Liver (tissue), 9 donors: ENCODE measurements around the gene KIRREL3. TPM values are rescaled to one million over a fixed set of nuclear protein-coding genes. Genes with fewer than 3 reads are reported as not detected.

Source experiments
- DNase-seq: peaks from one replicate; pipeline ENCODE4 v3.0.0-alpha.2; 2017; ENCODE audit warnings: low spot score
- H3K27ac ChIP-seq, 2 donors: one replicate each; pipeline ENCODE4 v1.7.0; 2013; ENCODE audit warnings: inconsistent platforms in 2 of 2, low read length in 2 of 2, control low read depth in 1 of 2, low read depth in 1 of 2, mild to moderate bottlenecking in 1 of 2
- H3K27me3 ChIP-seq, 4 donors: one replicate each; pipeline versions ENCODE4 v1.6.1 to v1.7.0; 2013; ENCODE audit warnings: low read length in 3 of 4, inconsistent platforms in 1 of 4, mild to moderate bottlenecking in 1 of 4, moderate library complexity in 1 of 4; ENCODE audit not compliant: control insufficient read depth in 4 of 4, insufficient read depth in 4 of 4
- H3K36me3 ChIP-seq, 4 donors: one replicate each; pipeline versions ENCODE4 v1.6.1 to v1.7.0; 2013; ENCODE audit warnings: low read length in 3 of 4, mild to moderate bottlenecking in 3 of 4, low read depth in 1 of 4, moderate library complexity in 1 of 4; ENCODE audit not compliant: control insufficient read depth in 4 of 4, insufficient read depth in 3 of 4
- H3K4me1 ChIP-seq, 4 donors: one replicate each; pipeline versions ENCODE4 v1.6.1 to v1.7.0; 2013; ENCODE audit warnings: low read length in 3 of 4, mild to moderate bottlenecking in 3 of 4, moderate library complexity in 1 of 4; ENCODE audit not compliant: control insufficient read depth in 4 of 4, insufficient read depth in 4 of 4
- H3K4me3 ChIP-seq, 3 donors: one replicate each; pipeline versions ENCODE4 v1.6.1 to v1.7.0; 2013; ENCODE audit warnings: low read length in 3 of 3, control low read depth in 1 of 3, low read depth in 1 of 3, mild to moderate bottlenecking in 1 of 3
- H3K9ac ChIP-seq, 2 donors: one replicate each; pipeline ENCODE4 v1.7.0; 2013; ENCODE audit warnings: low read length in 2 of 2, mild to moderate bottlenecking in 2 of 2, moderate library complexity in 2 of 2, control low read depth in 1 of 2, low read depth in 1 of 2
- H3K9me3 ChIP-seq, 4 donors: one replicate each; pipeline versions ENCODE4 v1.6.1 to v1.7.0; 2013; ENCODE audit warnings: low read length in 3 of 4; ENCODE audit not compliant: control insufficient read depth in 4 of 4
- ATF3 ChIP-seq: IDR thresholded peaks from 2 replicates; pipeline ENCODE4 v1.6.1; 2016; ENCODE audit warnings: antibody characterized with exemption
- EGR1 ChIP-seq, 2 donors: IDR thresholded peaks; 2 replicates each; pipeline ENCODE4 v1.6.1; 2016 to 2018; ENCODE audit warnings: antibody characterized with exemption in 2 of 2, low read depth in 2 of 2
- FOXA1 ChIP-seq: IDR thresholded peaks from 2 replicates; pipeline ENCODE4 v1.6.1; 2016; ENCODE audit warnings: antibody characterized with exemption
- FOXA2 ChIP-seq: IDR thresholded peaks from 2 replicates; pipeline ENCODE4 v1.6.1; 2016; ENCODE audit warnings: antibody characterized with exemption
- GABPA ChIP-seq, 2 donors: IDR thresholded peaks in 1 of 2; conservative IDR thresholded peaks in 1 of 2; 2 replicates each; pipeline ENCODE4 v1.6.1; 2016; ENCODE audit warnings: antibody characterized with exemption in 2 of 2, mild to moderate bottlenecking in 1 of 2, moderate library complexity in 1 of 2
- HNF4A ChIP-seq, 2 donors: conservative IDR thresholded peaks; 2 replicates each; pipeline ENCODE4 v1.6.1; 2016; ENCODE audit warnings: antibody characterized with exemption in 2 of 2, mild to moderate bottlenecking in 2 of 2
- HNF4G ChIP-seq: IDR thresholded peaks from 2 replicates; pipeline ENCODE4 v1.6.1; 2016; ENCODE audit warnings: antibody characterized with exemption
- JUND ChIP-seq, 2 donors: IDR thresholded peaks; 2 replicates each; pipeline ENCODE4 v1.6.1; 2016; ENCODE audit warnings: antibody characterized with exemption in 2 of 2
- MAX ChIP-seq: IDR thresholded peaks from 2 replicates; pipeline ENCODE4 v1.6.1; 2016; ENCODE audit warnings: antibody characterized with exemption
- NR2F2 ChIP-seq: IDR thresholded peaks from 2 replicates; pipeline ENCODE4 v1.6.1; 2016; ENCODE audit warnings: antibody characterized with exemption
- RAD21 ChIP-seq, 2 donors: IDR thresholded peaks; 2 replicates each; pipeline ENCODE4 v1.6.1; 2016; ENCODE audit warnings: antibody characterized with exemption in 2 of 2, mild to moderate bottlenecking in 2 of 2
- REST ChIP-seq: IDR thresholded peaks from 2 replicates; pipeline ENCODE4 v1.6.1; 2016; ENCODE audit warnings: antibody characterized with exemption, mild to moderate bottlenecking
- RXRA ChIP-seq, 2 donors: IDR thresholded peaks; 2 replicates each; pipeline ENCODE4 v1.6.1; 2017 to 2018; ENCODE audit warnings: antibody characterized with exemption in 2 of 2, mild to moderate bottlenecking in 1 of 2
- SP1 ChIP-seq: IDR thresholded peaks from 2 replicates; pipeline ENCODE4 v1.6.1; 2018; ENCODE audit warnings: antibody characterized with exemption, mild to moderate bottlenecking
- YY1 ChIP-seq: IDR thresholded peaks from 2 replicates; pipeline ENCODE4 v1.6.1; 2016; ENCODE audit warnings: antibody characterized with exemption, mild to moderate bottlenecking
- WGBS: extraction: QIAGEN DNeasy Blood & Tissue Kit; methylation state at CpG from one replicate; pipeline ENCODE4 v1.1.7; 2013; 5-methylcytosine and 5-hydroxymethylcytosine counted together
- polyA plus RNA-seq, 2 donors: library from polyadenylated mRNA; stranded (reverse) in 1 of 2; unstranded in 1 of 2; fragments of 200-250 nt in 1 of 2; fragments of >200 nt in 1 of 2; fragmentation: Nextera tagmentation in 1 of 2; extraction: Ambion mirVana in 1 of 2; gene quantifications; one replicate each; pipeline versions ENCODE4 v1.2.1 to v1.2.3, GENCODE V29; 2013 to 2015
- total RNA-seq, 2 donors: library from RNA; depleted of rRNA; stranded (reverse); fragments of >200 nt; gene quantifications; one replicate each; pipeline ENCODE4 v1.2.3, GENCODE V29; 2014
- TF ChIP-seq, protein P1 (sequence below): IDR thresholded peaks from 2 replicates; pipeline ENCODE4 v1.6.1; 2016; ENCODE audit warnings: antibody characterized with exemption
- donor health status: healthy.
- donor health status: healthy.
- donor health status: healthy.
- donor health status: healthy.
- donor health status: healthy.

KIRREL3 gene
- total and polyA plus RNA-seq, 4 donors = 0.03 to 0.29 (median 0.08) TPM; not detected in 1

DNA sequence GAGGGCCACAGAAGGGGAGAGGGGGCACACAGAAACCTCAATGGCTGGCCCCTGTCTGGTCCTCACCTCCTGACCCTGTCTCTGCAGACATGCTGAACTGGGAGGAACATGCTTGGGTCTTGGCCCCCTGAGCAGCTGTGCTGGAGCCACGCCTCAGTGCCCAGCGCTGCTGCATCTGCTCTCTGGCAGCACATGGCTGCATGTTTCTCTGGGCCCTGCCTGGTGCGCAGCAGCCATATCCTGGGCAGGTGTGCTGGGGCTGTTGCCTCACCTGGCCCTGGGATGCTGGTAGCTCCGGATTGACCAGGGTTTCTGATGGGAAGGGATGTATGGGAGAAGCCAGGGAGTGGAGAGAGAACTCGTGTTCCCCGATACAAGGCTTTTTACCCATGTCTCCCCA, 397.1 kb downstream of the KIRREL3 start:
- no peak overlapping the region for H3K4me3 ChIP-seq
- no peaks in the 10 kb centered on the region for H3K27me3 ChIP-seq
- no peak for TF ChIP-seq REST
- no peak for TF ChIP-seq JUND (IDR thresholded peaks at IDR 0.05)
- TF ChIP-seq HNF4G = no peak
- TF ChIP-seq, protein P1, sequence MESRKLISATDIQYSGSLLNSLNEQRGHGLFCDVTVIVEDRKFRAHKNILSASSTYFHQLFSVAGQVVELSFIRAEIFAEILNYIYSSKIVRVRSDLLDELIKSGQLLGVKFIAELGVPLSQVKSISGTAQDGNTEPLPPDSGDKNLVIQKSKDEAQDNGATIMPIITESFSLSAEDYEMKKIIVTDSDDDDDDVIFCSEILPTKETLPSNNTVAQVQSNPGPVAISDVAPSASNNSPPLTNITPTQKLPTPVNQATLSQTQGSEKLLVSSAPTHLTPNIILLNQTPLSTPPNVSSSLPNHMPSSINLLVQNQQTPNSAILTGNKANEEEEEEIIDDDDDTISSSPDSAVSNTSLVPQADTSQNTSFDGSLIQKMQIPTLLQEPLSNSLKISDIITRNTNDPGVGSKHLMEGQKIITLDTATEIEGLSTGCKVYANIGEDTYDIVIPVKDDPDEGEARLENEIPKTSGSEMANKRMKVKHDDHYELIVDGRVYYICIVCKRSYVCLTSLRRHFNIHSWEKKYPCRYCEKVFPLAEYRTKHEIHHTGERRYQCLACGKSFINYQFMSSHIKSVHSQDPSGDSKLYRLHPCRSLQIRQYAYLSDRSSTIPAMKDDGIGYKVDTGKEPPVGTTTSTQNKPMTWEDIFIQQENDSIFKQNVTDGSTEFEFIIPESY = no peak
- H3K4me1 ChIP-seq = peaks cover 0 to 5% (median 3%) of the 10 kb centered on the region in 4 donors
- H3K9ac ChIP-seq = no peak overlapping the region
- no peaks in the 10 kb centered on the region for H3K9me3 ChIP-seq
- H3K27ac ChIP-seq = no peak overlapping the region
- 72% methylated on average over 6 of the region's 6 CpGs for WGBS
- no peak for DNase-seq
- no peaks in the 10 kb centered on the region for H3K36me3 ChIP-seq

DNA sequence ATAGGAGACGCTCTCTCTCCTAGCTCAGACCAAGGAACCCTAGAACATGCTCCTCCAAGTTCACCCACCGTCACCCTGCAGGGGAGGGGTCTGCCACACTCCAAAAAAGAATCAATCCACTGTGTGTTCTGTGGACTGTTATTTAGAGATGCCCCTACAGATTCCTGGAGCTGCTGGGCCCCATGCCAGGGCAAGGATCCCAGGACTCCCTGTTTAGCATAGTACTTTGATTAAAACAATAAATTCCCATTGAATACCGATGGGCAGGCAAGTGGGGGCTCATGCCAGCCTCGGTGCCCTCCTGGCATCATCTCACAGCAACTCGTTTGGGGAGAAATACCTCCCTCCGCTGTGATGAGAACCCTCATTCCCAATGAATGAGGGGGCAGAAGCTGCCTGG, 397.6 kb downstream of the KIRREL3 start:
- H3K27ac ChIP-seq = no peak overlapping the region
- H3K9me3 ChIP-seq = no peaks in the 10 kb centered on the region
- no peaks in the 10 kb centered on the region for H3K27me3 ChIP-seq
- H3K4me1 ChIP-seq = peaks cover 0 to 5% (median 3%) of the 10 kb centered on the region in 4 donors
- H3K4me3 ChIP-seq = no peak overlapping the region
- no peaks in the 10 kb centered on the region for H3K36me3 ChIP-seq
- H3K9ac ChIP-seq = no peak overlapping the region
- TF ChIP-seq HNF4A (conservative IDR thresholded peaks at IDR 0.05) = no peak
- TF ChIP-seq NR2F2 = no peak
- TF ChIP-seq YY1 = no peak
- no peak for TF ChIP-seq FOXA2
- DNase-seq = no peak
- WGBS = 76% methylated on average over 6 of the region's 6 CpGs

GRCh38 chr11:126602349-126602940, 398.1 kb downstream of the KIRREL3 start:
- Histone ChIP-seq H3K4me1 (peaks cover 0 to 2% (median under 1%) of the 10 kb centered on the region in 4 donors), H3K9me3 (no peaks in the 10 kb centered on the region), H3K9ac (no peak overlapping the region), H3K36me3 (no peaks in the 10 kb centered on the region), H3K27ac (no peak overlapping the region), H3K27me3 (no peaks in the 10 kb centered on the region), H3K4me3 (no peak overlapping the region)
- WGBS = 68% methylated on average over 12 of the region's 12 CpGs
- no peak for DNase-seq
- TF ChIP-seq ATF3 (no peak), HNF4G (no peak), EGR1 (IDR thresholded peaks at IDR 0.05; ENCODE audit: low read depth in 2 of 2) (no peak), RXRA (IDR thresholded peaks at IDR 0.05) (no peak), SP1 (no peak), JUND (IDR thresholded peaks at IDR 0.05) (no peak), RAD21 (IDR thresholded peaks at IDR 0.05) (no peak), FOXA1 (no peak), MAX (no peak), YY1 (no peak), HNF4A (conservative IDR thresholded peaks at IDR 0.05) (no peak), NR2F2 (no peak), GABPA (IDR thresholded peaks at IDR 0.05 in 1 of 2, conservative IDR thresholded peaks at IDR 0.05 in 1 of 2) (no peak), REST (no peak), FOXA2 (no peak)
- TF ChIP-seq, protein P1 = no peak
